ENCODE data around the gene IFNL1.
"Not testable (repeated sequence)": the region's sequence is repeated elsewhere in the genome, so short reads cannot be mapped to it uniquely, and the experiment has no call there.

Gene IFNL1

DNA sequence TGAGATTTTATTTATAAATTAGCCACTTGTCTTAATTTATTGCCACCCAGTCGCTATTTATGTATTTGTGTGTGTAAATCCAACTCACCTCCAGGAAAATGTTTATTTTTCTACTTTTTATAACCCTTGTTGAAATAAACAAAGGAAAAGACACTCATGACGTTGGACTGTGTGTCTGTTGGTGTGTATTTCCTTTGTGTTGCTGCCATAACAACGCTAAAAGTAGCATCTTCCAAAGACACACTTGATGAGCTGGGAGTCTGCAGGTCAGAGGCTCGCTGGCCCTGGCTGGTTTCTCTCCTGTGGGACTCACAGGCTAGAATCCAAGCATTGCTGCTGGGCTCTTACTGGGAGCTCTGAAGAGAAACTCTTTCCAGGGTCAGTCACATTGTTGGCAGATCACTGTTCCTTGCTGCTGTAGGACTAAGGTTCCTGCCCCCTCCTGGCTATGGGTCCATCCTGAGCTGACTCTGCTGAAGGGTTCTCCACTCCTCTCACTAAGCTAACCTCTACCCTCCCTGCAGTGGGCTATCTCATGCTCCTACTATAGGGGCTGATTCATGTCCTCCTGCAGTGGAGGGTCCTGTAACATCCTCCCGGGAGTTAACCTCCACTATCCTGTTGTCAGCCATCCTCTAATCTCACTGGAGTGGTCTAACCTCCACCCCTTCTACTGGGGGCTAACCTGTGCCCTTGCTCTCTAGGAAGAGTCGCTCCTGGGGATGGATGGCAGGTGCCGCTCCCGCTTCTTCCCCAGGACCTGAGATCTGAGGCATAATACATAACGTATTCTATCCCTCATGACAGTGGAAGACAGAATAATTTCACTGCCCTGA, 26.0 kb upstream of the IFNL1 start:
- no peak for DNase-seq

DNA sequence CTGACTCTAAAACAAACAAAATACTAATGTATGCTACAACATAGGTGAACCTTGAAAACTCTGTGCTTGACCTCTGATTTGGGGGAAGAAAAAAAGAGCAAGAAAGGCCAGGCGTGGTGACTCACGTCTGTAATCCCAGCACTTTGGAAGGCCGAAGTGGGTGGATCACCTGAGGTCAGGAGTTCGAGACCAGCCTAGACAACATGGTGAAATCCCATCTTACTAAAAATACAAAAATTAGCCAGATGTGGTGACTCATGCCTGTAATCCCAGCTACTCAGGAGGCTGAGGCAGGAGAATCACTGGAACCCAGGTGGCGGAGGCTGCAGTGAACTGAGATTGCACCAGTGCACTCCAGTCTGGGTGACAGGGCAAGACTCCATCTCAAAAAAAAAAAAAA, 22.3 kb upstream of the IFNL1 start:
- DNase-seq, result not testable (repeated sequence)

DNA sequence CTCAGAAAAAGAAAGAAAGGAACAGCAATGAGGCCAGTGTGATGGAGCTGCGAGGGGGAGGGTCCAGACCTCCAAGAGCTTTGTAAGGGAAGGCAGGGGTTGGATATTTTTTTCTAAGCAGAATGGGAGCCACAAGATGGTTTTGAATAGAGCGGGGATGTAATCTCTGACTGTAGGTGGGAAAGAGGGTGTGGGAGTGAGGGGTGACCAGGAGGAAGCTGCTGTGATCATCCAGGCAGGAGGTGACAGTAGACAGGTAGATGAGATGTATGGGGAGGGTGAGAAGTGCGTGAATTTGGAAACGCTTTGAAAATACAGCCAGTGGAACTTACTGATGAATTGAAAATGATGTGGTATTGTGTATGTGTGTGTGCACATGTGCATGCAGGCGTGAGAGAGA, 20.6 kb upstream of the IFNL1 start:
- DNase-seq, result no peak

GRCh38 chr19:39276740-39277139, 19.5 kb upstream of the IFNL1 start:
- no peak for DNase-seq

DNA sequence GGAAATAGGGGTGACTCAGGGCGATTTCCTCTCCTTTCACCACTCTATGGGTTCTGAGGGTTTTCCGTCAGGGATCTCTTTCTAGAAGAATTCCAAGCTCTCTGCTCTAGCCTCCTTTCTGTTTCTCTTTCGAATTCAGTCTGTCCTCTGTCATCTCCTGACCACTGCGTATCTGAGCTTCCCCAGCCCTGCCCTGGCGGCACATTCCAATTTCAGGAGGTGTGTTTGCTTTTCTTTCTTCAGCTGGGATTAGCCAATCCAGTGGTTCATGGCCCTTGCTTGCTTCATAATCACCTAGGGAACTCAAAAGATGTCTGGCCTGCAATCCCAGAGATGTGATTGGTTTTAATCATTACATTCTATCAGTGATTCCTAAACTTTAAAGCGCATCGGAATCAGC, 18.6 kb upstream of the IFNL1 start:
- DNase-seq, result no peak

DNA sequence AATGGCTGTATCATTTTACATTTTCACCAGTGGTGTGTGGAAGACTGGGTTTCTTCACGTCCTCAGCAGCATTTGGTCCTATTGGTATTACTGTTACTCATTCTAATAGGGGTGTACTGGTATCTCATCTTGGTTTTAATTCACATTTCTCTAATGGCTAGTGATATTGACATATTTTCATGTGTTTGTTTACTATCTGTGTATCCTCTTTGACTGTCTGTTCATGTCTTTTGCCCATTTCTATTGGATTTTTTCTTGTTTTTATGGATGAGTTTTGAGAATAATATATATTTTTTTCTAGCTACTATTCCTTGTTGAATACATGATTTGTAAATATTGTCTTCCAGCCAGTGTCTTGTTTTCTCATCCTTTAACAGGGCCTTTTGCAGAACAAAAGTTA, 14.2 kb upstream of the IFNL1 start:
- no peak for DNase-seq

DNA sequence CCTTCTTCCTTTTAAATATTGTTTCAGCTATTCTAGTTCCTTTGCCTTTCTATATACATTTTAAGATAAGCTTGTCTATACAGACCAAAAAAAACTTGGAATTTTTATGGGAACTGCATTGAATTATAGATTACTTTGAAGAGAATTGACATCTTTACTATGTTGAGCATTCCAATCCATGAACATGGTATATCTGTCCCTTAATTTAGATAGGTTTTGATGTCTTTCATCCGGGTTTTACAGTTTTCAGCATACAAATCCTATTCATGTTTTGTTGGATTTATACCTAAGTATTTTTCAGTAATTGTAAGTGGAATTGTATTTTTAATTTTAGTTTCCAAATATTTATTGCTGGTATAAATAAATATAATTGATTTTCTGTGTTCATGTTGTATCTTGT, 12.2 kb upstream of the IFNL1 start:
- DNase-seq, result no peak

DNA sequence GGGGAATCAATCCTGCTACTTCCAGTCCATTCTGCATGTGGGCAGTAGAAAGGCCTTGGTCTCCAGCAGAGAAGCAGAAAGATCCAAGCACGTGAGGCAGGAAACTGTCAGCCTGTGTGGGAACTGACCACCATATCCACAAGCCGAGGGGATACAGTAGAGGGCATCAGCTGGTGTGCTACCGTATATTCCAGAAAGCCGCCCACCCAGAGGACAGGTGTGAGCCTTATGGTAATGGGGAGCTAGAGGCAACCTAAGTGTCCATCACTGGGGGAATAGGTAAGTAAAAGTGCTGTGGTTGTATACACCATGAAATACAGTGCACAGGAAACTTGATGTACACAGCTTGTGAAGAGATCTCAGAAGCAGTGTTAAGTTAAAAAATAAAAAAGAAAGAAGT, 2.8 kb upstream of the IFNL1 start:
- no peak for DNase-seq

DNA sequence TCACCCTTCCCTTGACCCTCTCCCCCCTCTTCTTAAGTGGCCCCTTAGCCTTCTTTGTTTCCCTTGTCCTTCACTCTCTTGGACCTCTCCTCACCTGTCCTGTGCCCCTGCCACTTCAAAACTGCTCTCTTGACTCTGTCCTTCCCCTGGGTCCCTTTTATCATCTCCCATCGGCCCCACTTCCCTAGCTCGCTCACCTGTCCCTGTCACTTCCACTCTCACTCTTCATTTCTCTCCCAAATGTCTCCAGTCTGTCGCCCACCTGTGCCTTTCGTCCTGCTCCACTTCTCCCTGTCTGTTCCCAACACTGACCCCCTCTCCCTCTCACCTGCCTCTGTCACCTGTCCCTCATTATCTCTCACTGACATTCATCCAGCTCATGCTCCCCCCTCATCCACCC, 699 bp downstream of the IFNL1 start:
- no peak for DNase-seq

GRCh38 chr19:39297931-39298634, 1.9 kb downstream of the IFNL1 start:
- no peak for DNase-seq

DNA sequence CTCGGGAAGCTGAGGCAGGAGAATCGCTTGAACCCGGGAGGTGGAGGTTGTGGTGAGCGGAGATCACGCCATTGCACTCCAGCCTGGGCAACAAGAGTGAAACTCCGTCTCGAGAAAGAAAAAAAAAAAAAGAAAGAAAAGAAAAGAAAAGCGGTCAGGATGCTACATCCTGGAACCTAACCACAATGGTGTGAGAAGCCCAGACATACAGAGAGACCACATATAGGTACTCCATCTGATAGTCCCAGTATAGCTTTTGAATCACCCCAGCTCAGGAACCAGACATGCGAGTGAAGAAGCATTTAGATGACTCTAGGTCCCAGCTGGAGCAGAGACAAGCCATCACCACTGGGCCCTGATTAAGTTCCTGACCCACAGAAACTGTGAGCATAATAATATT, 3.2 kb downstream of the IFNL1 start:
- DNase-seq, result no peak

DNA sequence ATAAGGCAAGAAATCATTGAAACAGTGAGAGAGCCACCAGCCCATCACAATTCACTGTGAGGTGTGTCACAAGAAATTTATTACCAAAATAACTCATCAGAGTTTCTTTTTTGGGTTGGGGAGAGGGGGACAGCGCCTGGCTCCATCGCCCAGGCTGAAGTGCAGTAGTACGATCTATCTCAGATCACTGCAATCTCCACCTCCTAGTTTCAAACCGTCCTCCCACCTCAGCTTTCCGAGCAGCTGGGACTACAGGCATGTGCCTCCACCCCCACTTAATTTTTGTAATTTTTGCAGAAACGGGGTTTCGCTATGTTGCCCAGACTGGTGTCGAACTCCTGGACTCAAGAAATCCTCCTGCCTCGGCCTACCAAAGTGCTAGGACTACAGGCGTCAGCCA, 3.6 kb downstream of the IFNL1 start:
- no peak for DNase-seq

GRCh38 chr19:39301021-39301420, 4.8 kb downstream of the IFNL1 start:
- DNase-seq, result no peak

- no peak for DNase-seq
Measured at GRCh38 chr19:39301562-39301961, 5.4 kb downstream of the IFNL1 start.

GRCh38 chr19:39303373-39304184, 7.4 kb downstream of the IFNL1 start:
- DNase-seq, result no peak

DNA sequence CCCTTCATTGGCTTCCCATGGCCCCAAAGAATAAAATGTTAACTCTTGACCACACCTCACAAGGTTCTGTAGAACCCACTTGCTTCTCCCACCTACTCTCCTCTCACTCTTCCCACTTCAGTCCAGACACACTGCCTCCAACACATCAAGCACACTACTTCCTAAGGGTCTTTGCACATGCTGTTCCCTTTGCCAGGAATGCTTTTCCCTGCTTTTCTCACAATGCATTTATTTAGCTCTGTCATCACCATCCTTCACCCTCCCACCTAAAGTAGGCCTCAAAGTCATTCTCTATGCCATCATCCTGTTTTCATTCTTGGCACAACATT, 7.9 kb downstream of the IFNL1 start:
- DNase-seq, result no peak

- no peak for DNase-seq
Measured at GRCh38 chr19:39304701-39305571, 8.7 kb downstream of the IFNL1 start.

GRCh38 chr19:39306075-39306474, 9.9 kb downstream of the IFNL1 start:
- DNase-seq, result no peak

- no peak for DNase-seq
Measured at GRCh38 chr19:39307046-39307821, 11.0 kb downstream of the IFNL1 start.

DNA sequence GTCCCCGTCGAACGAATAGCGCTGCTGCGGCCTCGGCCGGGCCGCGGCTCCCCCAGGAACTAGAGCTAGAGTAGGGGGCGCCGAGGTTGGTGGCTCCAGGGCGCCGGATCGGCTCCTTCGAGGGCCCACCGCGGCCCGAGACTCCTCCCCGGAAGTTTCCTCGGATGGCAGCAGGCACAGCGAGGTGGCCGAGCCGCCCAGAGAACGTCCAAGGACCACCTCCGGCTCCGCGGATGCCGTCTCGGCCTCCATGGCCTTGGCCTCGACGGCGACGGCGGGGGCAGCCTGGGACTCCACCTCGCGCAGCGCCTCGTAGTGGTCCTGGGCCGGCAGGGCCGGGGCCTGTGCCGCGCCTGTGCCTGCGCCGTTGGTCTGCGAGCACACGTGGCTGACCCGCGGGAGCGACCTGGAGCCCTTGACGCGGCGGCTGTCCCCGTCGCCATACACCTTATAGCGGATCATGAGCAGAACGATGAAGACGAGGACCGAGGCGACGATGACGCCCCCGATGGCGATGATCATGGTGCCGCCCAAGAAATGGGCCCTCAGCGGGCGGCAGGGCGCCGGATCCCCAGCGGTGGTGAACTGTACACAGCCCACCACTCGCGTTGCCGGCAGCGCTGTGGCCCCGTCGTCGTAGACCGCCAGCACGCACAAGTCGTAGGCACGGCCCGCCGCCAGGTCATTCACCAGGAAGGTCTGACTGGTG, 11.8 kb downstream of the IFNL1 start:
- DNase-seq, result no peak
